HG03108 (cell line): ENCODE measurements around the gene AZU1.
"Not testable (repeated sequence)": the region's sequence is repeated elsewhere in the genome, so short reads cannot be mapped to it uniquely, and the experiment has no call there.

Experiments
- ATAC-seq: cut with Tn5 transposase; IDR thresholded peaks from one replicate; pipeline ENCODE4 v1.9.1; 2021; ENCODE audit warnings: moderate library complexity; ENCODE audit not compliant: unreplicated experiment

Gene AZU1

GRCh38 chr19:852136-853013, 24.7 kb downstream of the AZU1 start, which contains the start of gene ELANE:
TSS of gene ELANE (plus strand) at chr19:852303. CDS start at chr19:852329, 26 bp downstream.
- ATAC-seq: no peak

- no peak for ATAC-seq
These were observed 25.5 kb downstream of the AZU1 start for GRCh38 chr19:853014-853585.

- not testable (repeated sequence) for ATAC-seq
These were observed 26.1 kb downstream of the AZU1 start for GRCh38 chr19:853614-854220.

DNA sequence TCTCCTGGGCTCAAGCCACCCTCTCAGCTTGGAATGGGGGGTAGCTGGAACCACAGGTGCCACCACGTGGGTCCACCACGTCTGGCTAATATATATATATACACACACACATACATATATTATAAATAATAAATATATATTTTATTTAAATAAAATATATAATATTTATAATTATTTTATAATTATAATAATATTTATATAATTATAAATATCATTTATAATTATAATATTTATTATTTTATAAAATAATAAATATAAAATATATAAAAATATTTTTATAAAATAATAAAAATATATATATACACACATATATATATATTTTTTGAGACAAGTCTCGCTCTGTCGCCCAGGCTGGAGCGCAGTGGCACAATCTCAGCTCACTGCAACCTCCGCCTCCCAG, 26.9 kb downstream of the AZU1 start:
- ATAC-seq: no peak

- no peak for ATAC-seq
These were observed 27.5 kb downstream of the AZU1 start for GRCh38 chr19:855142-855541.

DNA sequence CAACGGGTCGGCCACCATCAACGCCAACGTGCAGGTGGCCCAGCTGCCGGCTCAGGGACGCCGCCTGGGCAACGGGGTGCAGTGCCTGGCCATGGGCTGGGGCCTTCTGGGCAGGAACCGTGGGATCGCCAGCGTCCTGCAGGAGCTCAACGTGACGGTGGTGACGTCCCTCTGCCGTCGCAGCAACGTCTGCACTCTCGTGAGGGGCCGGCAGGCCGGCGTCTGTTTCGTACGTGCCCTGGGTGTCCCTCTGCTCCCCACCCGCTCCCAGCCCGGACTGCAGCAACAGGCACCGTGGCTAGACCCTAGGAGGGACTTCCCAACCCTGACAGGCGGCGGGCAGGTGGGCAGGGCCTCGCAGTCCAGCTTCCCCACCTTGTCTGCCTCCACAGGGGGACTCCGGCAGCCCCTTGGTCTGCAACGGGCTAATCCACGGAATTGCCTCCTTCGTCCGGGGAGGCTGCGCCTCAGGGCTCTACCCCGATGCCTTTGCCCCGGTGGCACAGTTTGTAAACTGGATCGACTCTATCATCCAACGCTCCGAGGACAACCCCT, 28.0 kb downstream of the AZU1 start:
- ATAC-seq: no peak

- ATAC-seq: no peak
These were observed 30.6 kb downstream of the AZU1 start for GRCh38 chr19:858284-858683.

DNA sequence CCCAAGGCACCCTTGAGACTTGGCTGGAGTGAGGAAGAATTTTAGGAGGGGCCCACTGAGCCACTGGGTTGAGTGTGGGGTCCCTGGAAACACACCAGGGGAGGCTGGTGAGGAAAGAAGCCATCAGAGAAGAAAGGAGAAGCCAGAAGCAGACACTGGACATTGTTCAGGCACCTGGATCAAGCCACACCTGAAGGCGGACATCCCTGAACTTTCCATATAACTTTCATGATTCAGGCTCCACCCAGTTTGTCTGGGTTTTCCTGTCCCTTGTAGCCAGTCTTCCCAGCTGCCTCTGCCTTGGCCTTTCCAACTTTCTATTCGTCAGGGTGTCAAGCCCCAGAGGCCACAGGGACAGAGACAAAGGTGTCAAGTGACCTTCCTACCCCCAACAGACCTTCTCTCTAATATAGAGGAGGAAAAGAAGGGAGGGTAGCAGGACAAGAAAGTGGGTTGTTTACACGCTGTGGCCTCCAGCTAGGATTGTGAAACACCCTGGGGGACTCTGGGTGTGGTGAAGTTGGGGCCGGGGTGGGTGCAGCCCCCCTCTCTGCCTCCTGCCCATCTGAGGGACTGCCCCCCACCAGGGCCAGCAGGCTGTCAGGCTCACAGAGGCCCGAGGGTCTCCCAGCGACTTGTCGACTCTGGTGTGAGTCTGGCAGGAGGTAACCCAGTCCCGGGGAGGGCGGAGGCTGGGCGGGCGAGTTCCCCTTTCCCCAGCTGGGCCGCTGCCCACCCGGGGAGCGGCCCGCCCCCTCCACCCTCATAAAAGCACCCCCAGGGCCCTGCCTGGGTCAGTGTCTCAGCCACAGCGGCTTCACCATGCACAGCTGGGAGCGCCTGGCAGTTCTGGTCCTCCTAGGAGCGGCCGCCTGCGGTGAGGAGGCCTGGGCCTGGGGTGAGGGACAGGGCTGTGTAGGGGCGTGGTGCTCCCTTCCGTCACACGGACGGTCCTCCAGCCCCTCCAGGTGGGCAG, 31.5 kb downstream of the AZU1 start, which contains the start of gene CFD:
Gene CFD (plus strand): TSS at position 797 of the 976 bp plus-strand sequence. CDS start 26 bp downstream, at position 823.
- no peak for ATAC-seq

- ATAC-seq: no peak
These were observed 33.6 kb downstream of the AZU1 start for GRCh38 chr19:861141-861755.

GRCh38 chr19:861756-862580, 34.3 kb downstream of the AZU1 start:
- no peak for ATAC-seq

- no peak for ATAC-seq
These were observed 35.1 kb downstream of the AZU1 start for GRCh38 chr19:862581-863314.

- no peak for ATAC-seq
These were observed 35.6 kb downstream of the AZU1 start for GRCh38 chr19:863315-863620.

GRCh38 chr19:866769-867300, 39.2 kb downstream of the AZU1 start:
- ATAC-seq: no peak

DNA sequence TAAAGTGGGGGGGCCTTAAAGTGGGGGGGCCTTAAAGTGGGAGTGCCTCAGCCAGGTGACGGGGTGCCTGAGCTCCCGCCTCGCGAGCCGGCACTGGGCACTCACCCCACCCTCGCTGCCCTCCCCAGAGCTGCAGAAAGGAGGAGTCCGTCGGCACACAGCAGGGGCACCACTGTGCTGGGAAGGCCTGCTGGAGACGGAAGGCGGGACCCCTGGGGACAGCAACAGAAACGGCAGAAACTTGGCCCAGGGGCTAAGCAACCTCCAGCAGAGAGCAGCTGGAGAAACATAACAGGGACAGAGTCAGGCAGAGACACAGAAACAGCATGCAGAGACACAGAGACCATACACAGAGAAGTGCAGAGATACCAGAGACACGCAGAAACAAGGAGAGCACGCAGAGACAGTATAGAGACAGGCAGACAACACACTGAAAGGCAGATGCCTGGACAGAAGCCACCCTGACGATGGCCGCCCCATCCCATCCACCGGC, 39.7 kb downstream of the AZU1 start:
- no peak for ATAC-seq

GRCh38 chr19:867855-868457, 40.3 kb downstream of the AZU1 start:
- no peak for ATAC-seq

DNA sequence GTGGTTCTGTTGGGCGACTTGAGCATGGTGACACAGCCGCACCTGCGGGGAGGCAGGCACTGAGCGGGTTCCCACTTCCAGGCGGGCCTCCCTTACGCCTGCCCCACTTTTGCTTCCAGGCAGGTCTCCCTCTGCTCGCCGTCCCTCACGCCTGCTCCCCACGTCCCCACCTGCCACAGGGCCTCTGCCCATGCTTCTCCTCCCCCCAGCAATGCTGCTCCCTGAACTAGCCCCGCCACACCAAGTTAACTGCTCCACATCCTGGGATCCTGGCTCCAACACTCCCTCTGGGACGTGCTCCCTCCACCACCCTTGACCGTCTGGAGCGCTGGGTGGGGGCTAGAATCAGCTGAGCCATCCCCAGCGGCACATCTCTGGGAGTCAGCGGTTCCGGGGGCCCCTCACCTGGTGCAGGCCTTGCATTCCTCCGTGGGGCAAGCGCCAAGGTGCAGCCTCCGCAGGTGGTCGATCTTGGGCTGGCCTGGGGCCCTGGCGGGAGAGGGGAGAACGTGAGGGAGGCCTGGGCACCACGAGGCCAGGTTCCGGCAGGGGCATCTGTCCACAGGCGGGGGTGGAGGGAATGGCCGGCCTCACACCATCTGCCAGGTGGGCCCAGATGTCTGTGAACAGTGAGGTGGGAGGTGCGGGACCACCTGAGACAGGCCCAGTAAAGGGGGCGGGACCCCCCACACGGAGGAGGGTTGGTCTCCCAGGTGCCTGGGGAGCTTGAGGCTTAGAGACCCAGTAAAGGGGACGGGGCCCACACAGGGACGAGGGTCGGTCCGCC, 41.0 kb downstream of the AZU1 start:
- ATAC-seq: no peak
